HUES48 (cell line): Measurements from ENCODE around the gene CYP2S1.
"Not testable (repeated sequence)": the region's sequence is repeated elsewhere in the genome, so short reads cannot be mapped to it uniquely, and the experiment has no call there.

Experiments
- H3K27ac ChIP-seq: one replicate; pipeline ENCODE4 v1.7.0; 2013; ENCODE audit warnings: low read depth, low read length, inconsistent platforms
- H3K27me3 ChIP-seq: 2 replicates; pipeline ENCODE4 v1.6.1; 2013; ENCODE audit warnings: mild to moderate bottlenecking, low read length; ENCODE audit not compliant: control insufficient read depth, insufficient read depth
- H3K36me3 ChIP-seq: 2 replicates; pipeline ENCODE4 v1.6.1; 2013; ENCODE audit warnings: low read length; ENCODE audit not compliant: control insufficient read depth, insufficient read depth
- H3K4me1 ChIP-seq: 2 replicates; pipeline ENCODE4 v1.6.1; 2013; ENCODE audit warnings: mild to moderate bottlenecking, low read length; ENCODE audit not compliant: control insufficient read depth, insufficient read depth
- H3K4me3 ChIP-seq: 2 replicates; pipeline ENCODE4 v1.5.1; 2013; ENCODE audit warnings: mild to moderate bottlenecking, low read depth, low read length
- H3K9ac ChIP-seq: 2 replicates; pipeline ENCODE4 v1.6.1; 2013; ENCODE audit warnings: mild to moderate bottlenecking, low read depth, low read length, moderate library complexity
- H3K9me3 ChIP-seq: 2 replicates; pipeline ENCODE4 v1.6.1; 2013; ENCODE audit warnings: low read length; ENCODE audit not compliant: control insufficient read depth, insufficient read depth

Gene CYP2S1

GRCh38 chr19:41198559-41198958 lies 5.5 kb downstream of the CYP2S1 start:
- H3K27ac ChIP-seq: no peak overlapping the region
- peaks cover 20% of the 10 kb centered on the region for H3K4me1 ChIP-seq
- H3K9ac ChIP-seq: no peak overlapping the region
- no peaks in the 10 kb centered on the region for H3K9me3 ChIP-seq
- H3K27me3 ChIP-seq: no peaks in the 10 kb centered on the region
- H3K36me3 ChIP-seq: peaks cover 89% of the 10 kb centered on the region
- H3K4me3 ChIP-seq: no peak overlapping the region

- Histone ChIP-seq H3K4me1 (no peaks in the 10 kb centered on the region), H3K36me3 (peaks cover 85% of the 10 kb centered on the region), H3K27ac (no peak overlapping the region), H3K27me3 (no peaks in the 10 kb centered on the region), H3K4me3 (no peak overlapping the region), H3K9me3 (no peaks in the 10 kb centered on the region), H3K9ac (no peak overlapping the region)
Measured at GRCh38 chr19:41203371-41203770, 10.4 kb downstream of the CYP2S1 start.

GRCh38 chr19:41204338-41204737 lies 11.3 kb downstream of the CYP2S1 start:
- peaks cover 76% of the 10 kb centered on the region for H3K36me3 ChIP-seq
- not testable (repeated sequence) for H3K4me3 ChIP-seq

GRCh38 chr19:41205995-41206394 lies 13.0 kb downstream of the CYP2S1 start:
- H3K36me3 ChIP-seq: peaks cover 61% of the 10 kb centered on the region
- no peaks in the 10 kb centered on the region for H3K27me3 ChIP-seq
- H3K9me3 ChIP-seq: no peaks in the 10 kb centered on the region
- no peak overlapping the region for H3K4me3 ChIP-seq
- H3K27ac ChIP-seq: no peak overlapping the region
- no peaks in the 10 kb centered on the region for H3K4me1 ChIP-seq
- H3K9ac ChIP-seq: no peak overlapping the region

More at GRCh38 chr19:41204338-41204737, 11.3 kb downstream of the CYP2S1 start:
- not testable (repeated sequence) for H3K27me3 ChIP-seq, H3K9ac ChIP-seq, H3K9me3 ChIP-seq, H3K27ac ChIP-seq, H3K4me1 ChIP-seq

GRCh38 chr19:41206456-41206855 lies 13.4 kb downstream of the CYP2S1 start:
- Histone ChIP-seq H3K27ac (no peak overlapping the region), H3K9ac (no peak overlapping the region), H3K4me3 (no peak overlapping the region), H3K27me3 (no peaks in the 10 kb centered on the region), H3K9me3 (no peaks in the 10 kb centered on the region), H3K4me1 (no peaks in the 10 kb centered on the region), H3K36me3 (peaks cover 56% of the 10 kb centered on the region)

GRCh38 chr19:41206926-41207750 lies 14.1 kb downstream of the CYP2S1 start:
- Histone ChIP-seq H3K27ac (no peak overlapping the region), H3K9ac (no peak overlapping the region), H3K36me3 (peaks cover 49% of the 10 kb centered on the region), H3K4me3 (no peak overlapping the region), H3K4me1 (no peaks in the 10 kb centered on the region), H3K27me3 (no peaks in the 10 kb centered on the region), H3K9me3 (no peaks in the 10 kb centered on the region)

- no peaks in the 10 kb centered on the region for H3K9me3 ChIP-seq
- H3K4me3 ChIP-seq: no peak overlapping the region
- H3K4me1 ChIP-seq: no peaks in the 10 kb centered on the region; the same call in 1 of the 2 replicates
- no peak overlapping the region for H3K27ac ChIP-seq
- no peaks in the 10 kb centered on the region for H3K36me3 ChIP-seq
- H3K9ac ChIP-seq: no peak overlapping the region
- no peaks in the 10 kb centered on the region for H3K27me3 ChIP-seq
Measured at GRCh38 chr19:41214161-41214560, 21.1 kb downstream of the CYP2S1 start.

- H3K27ac ChIP-seq: no peak overlapping the region
Measured at GRCh38 chr19:41217741-41218140, 24.7 kb downstream of the CYP2S1 start.

GRCh38 chr19:41218249-41218614 lies 25.2 kb downstream of the CYP2S1 start:
- Histone ChIP-seq H3K4me3 (peak overlapping the region; percentile 77), H3K4me1 (peaks cover 3% of the 10 kb centered on the region), H3K9ac (no peak overlapping the region), H3K27me3 (no peaks in the 10 kb centered on the region), H3K9me3 (no peaks in the 10 kb centered on the region), H3K27ac (peak overlapping the region; percentile 54), H3K36me3 (peaks cover 12% of the 10 kb centered on the region)

More at GRCh38 chr19:41217741-41218140, 24.7 kb downstream of the CYP2S1 start:
- no peaks in the 10 kb centered on the region for H3K9me3 ChIP-seq
- no peak overlapping the region for H3K9ac ChIP-seq
- peaks cover 3% of the 10 kb centered on the region for H3K4me1 ChIP-seq
- no peaks in the 10 kb centered on the region for H3K27me3 ChIP-seq
- H3K4me3 ChIP-seq: no peak overlapping the region
- peaks cover 12% of the 10 kb centered on the region for H3K36me3 ChIP-seq

GRCh38 chr19:41218615-41219507 lies 25.8 kb downstream of the CYP2S1 start, which contains the start of gene AXL:
Gene AXL, plus strand, starts transcription at chr19:41219223. Its CDS starts 170 bp downstream, at chr19:41219393.
- H3K27me3 ChIP-seq: no peaks in the 10 kb centered on the region
- H3K4me3 ChIP-seq: peak within 1 kb of the TSS; percentile 77
- peak within 1 kb of the TSS; percentile 54 for H3K27ac ChIP-seq
- H3K9me3 ChIP-seq: no peaks in the 10 kb centered on the region
- peaks cover 12% of the 10 kb centered on the region for H3K36me3 ChIP-seq
- peaks cover 3% of the 10 kb centered on the region for H3K4me1 ChIP-seq
- H3K9ac ChIP-seq: no peak within 1 kb of the TSS
